Renal pelvis (tissue), 4 donors: ENCODE measurements around the gene GPR135. TPM values are rescaled to one million over a fixed set of nuclear protein-coding genes. Genes with fewer than 3 reads are reported as not detected.
"Not testable (repeated sequence)": the region's sequence is repeated elsewhere in the genome, so short reads cannot be mapped to it uniquely, and the experiment has no call there.

Source experiments
- DNase-seq: peaks from one replicate; pipeline ENCODE4 v3.0.0-alpha.2; 2013
- polyA plus RNA-seq, 3 donors: library from polyadenylated mRNA; unstranded; fragments of 120-200 nt; gene quantifications; one replicate each; pipeline ENCODE4 v1.2.1, GENCODE V29; 2013; ENCODE audit not compliant: insufficient read length in 3 of 3

The GPR135 gene
- polyA plus RNA-seq, 3 donors: 3.2 to 5.9 (median 5.2) TPM

- DNase-seq: no peak
Measured at GRCh38 chr14:59481407-59481806, 16.2 kb upstream of the GPR135 start.

GRCh38 chr14:59480166-59480565 lies 15.0 kb upstream of the GPR135 start:
- DNase-seq: no peak

- no peak for DNase-seq
Measured at GRCh38 chr14:59478540-59478939, 13.4 kb upstream of the GPR135 start.

GRCh38 chr14:59475709-59476108 lies 10.5 kb upstream of the GPR135 start:
- DNase-seq: no peak

- no peak for DNase-seq
Measured at GRCh38 chr14:59474172-59474571, 9.0 kb upstream of the GPR135 start.

- DNase-seq: peak; percentile 74
Measured at GRCh38 chr14:59464486-59465315, 479 bp downstream of the GPR135 start.

- no peak for DNase-seq
Measured at GRCh38 chr14:59463787-59464485, 1.2 kb downstream of the GPR135 start.

- DNase-seq: no peak
Measured at GRCh38 chr14:59461891-59462290, 3.3 kb downstream of the GPR135 start.

GRCh38 chr14:59460378-59460777 lies 4.8 kb downstream of the GPR135 start:
- no peak for DNase-seq

- DNase-seq: no peak
Measured at GRCh38 chr14:59458486-59458885, 6.7 kb downstream of the GPR135 start.

GRCh38 chr14:59455411-59455810 lies 9.8 kb downstream of the GPR135 start:
- DNase-seq: no peak

- no peak for DNase-seq
Measured at GRCh38 chr14:59454139-59454538, 11.0 kb downstream of the GPR135 start.

GRCh38 chr14:59451849-59452248 lies 13.3 kb downstream of the GPR135 start:
- no peak for DNase-seq

- DNase-seq: no peak
Measured at GRCh38 chr14:59450716-59451115, 14.5 kb downstream of the GPR135 start.

- not testable (repeated sequence) for DNase-seq
Measured at GRCh38 chr14:59448673-59449072, 16.5 kb downstream of the GPR135 start.

- no peak for DNase-seq
Measured at GRCh38 chr14:59439256-59439965, 25.8 kb downstream of the GPR135 start.

- no peak for DNase-seq
Measured at GRCh38 chr14:59438195-59438647, 27.0 kb downstream of the GPR135 start.

GRCh38 chr14:59435987-59436386 lies 29.2 kb downstream of the GPR135 start:
- DNase-seq: no peak

GRCh38 chr14:59435101-59435500 lies 30.1 kb downstream of the GPR135 start:
- DNase-seq: no peak

- DNase-seq: no peak
Measured at GRCh38 chr14:59429790-59430189, 35.4 kb downstream of the GPR135 start.

GRCh38 chr14:59428581-59429012 lies 36.6 kb downstream of the GPR135 start:
- no peak for DNase-seq
